ENCODE measurements around the gene ABCA13.

Gene ABCA13

DNA sequence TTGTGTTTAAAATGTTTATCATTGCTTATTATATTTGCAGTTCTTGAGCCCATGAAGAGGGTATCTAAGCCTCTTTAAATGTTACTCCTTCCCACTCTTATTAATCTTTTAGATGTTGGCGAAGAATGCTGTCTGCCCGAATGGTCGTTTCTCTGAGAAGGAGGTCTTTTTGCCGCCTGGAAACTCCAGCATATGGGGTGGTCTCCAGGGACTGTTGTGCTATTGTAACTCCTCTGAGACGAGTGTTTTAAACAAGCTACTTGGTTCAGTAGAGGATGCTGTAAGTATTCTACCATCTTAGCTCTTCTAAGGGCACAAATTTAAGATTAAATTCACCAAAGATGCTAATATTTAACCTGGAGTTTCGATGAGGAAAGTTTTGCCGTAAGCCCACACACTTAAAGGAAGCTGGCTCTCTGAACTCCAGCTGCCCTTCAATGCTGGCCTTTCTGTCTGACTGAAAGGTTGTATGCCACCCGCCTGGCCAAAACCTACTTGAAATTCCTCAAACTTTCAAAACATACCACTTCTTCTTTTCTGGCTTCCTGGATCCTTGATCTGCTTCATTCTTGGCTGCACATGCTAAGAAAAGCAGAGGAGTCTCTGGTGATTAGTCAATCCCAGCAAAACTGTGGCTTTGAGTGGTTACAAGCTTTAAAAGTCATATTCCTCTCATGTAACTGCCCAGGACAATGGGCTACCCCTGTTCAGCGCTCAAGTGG, 74.7 kb downstream of the ABCA13 start:
- no peak overlapping the region for H3K4me3 ChIP-seq (ENCODE audit: low read length)
- no peaks in the 10 kb centered on the region for H3F3A ChIP-seq (ENCODE audit: control insufficient read depth, insufficient read depth)
- no peaks in the 10 kb centered on the region for H3K9me3 ChIP-seq (ENCODE audit: control insufficient read depth, insufficient read depth, low read length)
- H3K27me3 ChIP-seq (ENCODE audit: control insufficient read depth, low read length): peaks cover 11% of the 10 kb centered on the region
- no peak overlapping the region for H3K27ac ChIP-seq (ENCODE audit: low read depth, low read length)
- H3K79me2 ChIP-seq (ENCODE audit: control insufficient read depth, low read length): no peaks in the 10 kb centered on the region
- no peaks in the 10 kb centered on the region for H4K20me1 ChIP-seq (ENCODE audit: control insufficient read depth, insufficient read depth, low read depth, low read length)
- TF ChIP-seq EZH2phosphoT487 (IDR thresholded peaks at IDR 0.05; ENCODE audit: borderline replicate concordance, low read length) (no peak), CTCF (IDR thresholded peaks at IDR 0.05; ENCODE audit: low read depth, low read length, poor library complexity, severe bottlenecking) (no peak)
- H3K9me2 ChIP-seq (replicated peaks; ENCODE audit: control insufficient read depth, low read length): no peaks in the 10 kb centered on the region
- no peaks in the 10 kb centered on the region for H3K36me3 ChIP-seq (ENCODE audit: control insufficient read depth, low read length)
- H3K4me1 ChIP-seq (ENCODE audit: control insufficient read depth, low read length): no peaks in the 10 kb centered on the region
- H3K4me2 ChIP-seq (ENCODE audit: low read length): no peak overlapping the region

DNA sequence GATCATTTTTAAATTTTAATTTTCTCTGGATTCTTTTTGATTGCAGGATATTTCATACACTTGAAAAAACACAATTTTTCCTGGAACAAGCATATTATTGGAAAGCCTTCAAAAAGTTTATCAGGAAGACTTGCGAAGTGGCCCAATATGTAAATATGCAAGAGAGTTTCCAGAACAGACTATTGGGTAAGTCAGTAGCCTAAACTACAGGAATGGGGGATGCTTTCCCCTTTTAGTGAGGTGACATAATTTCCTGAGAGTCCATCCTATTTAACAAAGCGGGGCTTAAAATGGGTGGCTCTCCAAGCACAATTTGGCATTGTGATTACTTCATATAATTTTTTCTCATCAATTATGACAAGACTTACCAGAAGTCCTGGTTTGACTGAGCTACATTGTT, 77.9 kb downstream of the ABCA13 start:
- Histone ChIP-seq H3K27ac (ENCODE audit: low read depth, low read length) (no peak overlapping the region), H4K20me1 (ENCODE audit: control insufficient read depth, insufficient read depth, low read depth, low read length) (no peaks in the 10 kb centered on the region), H3K79me2 (ENCODE audit: control insufficient read depth, low read length) (no peaks in the 10 kb centered on the region), H3K4me3 (ENCODE audit: low read length) (no peak overlapping the region), H3K9me2 (replicated peaks; ENCODE audit: control insufficient read depth, low read length) (no peaks in the 10 kb centered on the region), H3K27me3 (ENCODE audit: control insufficient read depth, low read length) (peaks cover 11% of the 10 kb centered on the region), H3K36me3 (ENCODE audit: control insufficient read depth, low read length) (no peaks in the 10 kb centered on the region), H3K9me3 (ENCODE audit: control insufficient read depth, insufficient read depth, low read length) (no peaks in the 10 kb centered on the region), H3K4me1 (ENCODE audit: control insufficient read depth, low read length) (no peaks in the 10 kb centered on the region), H3F3A (ENCODE audit: control insufficient read depth, insufficient read depth) (no peaks in the 10 kb centered on the region), H3K4me2 (ENCODE audit: low read length) (no peak overlapping the region)
- TF ChIP-seq CTCF (IDR thresholded peaks at IDR 0.05; ENCODE audit: low read depth, low read length, poor library complexity, severe bottlenecking) (no peak), EZH2phosphoT487 (IDR thresholded peaks at IDR 0.05; ENCODE audit: borderline replicate concordance, low read length) (no peak)

- no peaks in the 10 kb centered on the region for H3K9me2 ChIP-seq (replicated peaks; ENCODE audit: control insufficient read depth, low read length)
- no peak overlapping the region for H3K4me3 ChIP-seq (ENCODE audit: low read length)
- H3K4me1 ChIP-seq (ENCODE audit: control insufficient read depth, low read length): no peaks in the 10 kb centered on the region
- no peak overlapping the region for H3K27ac ChIP-seq (ENCODE audit: low read depth, low read length)
- H4K20me1 ChIP-seq (ENCODE audit: control insufficient read depth, insufficient read depth, low read depth, low read length): no peaks in the 10 kb centered on the region
- TF ChIP-seq CTCF (IDR thresholded peaks at IDR 0.05; ENCODE audit: low read depth, low read length, poor library complexity, severe bottlenecking) (no peak), EZH2phosphoT487 (IDR thresholded peaks at IDR 0.05; ENCODE audit: borderline replicate concordance, low read length) (no peak)
- no peak overlapping the region for H3K4me2 ChIP-seq (ENCODE audit: low read length)
- no peaks in the 10 kb centered on the region for H3K9me3 ChIP-seq (ENCODE audit: control insufficient read depth, insufficient read depth, low read length)
- H3K27me3 ChIP-seq (ENCODE audit: control insufficient read depth, low read length): peaks cover 6% of the 10 kb centered on the region; the same call in 1 of the 2 replicates
- no peaks in the 10 kb centered on the region for H3K79me2 ChIP-seq (ENCODE audit: control insufficient read depth, low read length)
- H3F3A ChIP-seq (ENCODE audit: control insufficient read depth, insufficient read depth): no peaks in the 10 kb centered on the region
- H3K36me3 ChIP-seq (ENCODE audit: control insufficient read depth, low read length): no peaks in the 10 kb centered on the region
These were observed 79.2 kb downstream of the ABCA13 start for GRCh38 chr7:48250441-48250951.

Data from DOHH2 (cell line).